Uterus (tissue), 4 donors: Measurements from ENCODE around the gene DLGAP1. TPM values are rescaled to one million over a fixed set of nuclear protein-coding genes. Genes with fewer than 3 reads are reported as not detected.

Source experiments
- DNase-seq, 2 donors: peaks; one replicate each; pipeline ENCODE4 v3.0.0-alpha.2; 2019 to 2020
- H3K27ac ChIP-seq, 2 donors: fragments of 200-600 bp; sonication (generic); 1 replicate in 1 of 2; 2 replicates in 1 of 2; pipeline ENCODE4 v1.5.1; 2016 to 2018
- H3K27me3 ChIP-seq, 2 donors: fragments of 200-600 bp; sonication (generic); one replicate each; pipeline ENCODE4 v1.5.1; 2018 to 2019; ENCODE audit warnings: control low read depth in 1 of 2
- H3K36me3 ChIP-seq, 2 donors: fragments of 200-600 bp; sonication (generic); one replicate each; pipeline ENCODE4 v1.5.1; 2019; ENCODE audit warnings: control low read depth in 1 of 2
- H3K4me1 ChIP-seq, 2 donors: fragments of 200-600 bp; sonication (generic); one replicate each; pipeline ENCODE4 v1.5.1; 2018 to 2019; ENCODE audit warnings: control low read depth in 1 of 2
- H3K4me3 ChIP-seq, 2 donors: fragments of 200-600 bp; sonication (generic); 1 replicate in 1 of 2; 2 replicates in 1 of 2; pipeline ENCODE4 v1.5.1; 2018 to 2019; ENCODE audit warnings: mild to moderate bottlenecking in 1 of 2
- H3K9me3 ChIP-seq, 2 donors: fragments of 200-600 bp; sonication (generic); one replicate each; pipeline ENCODE4 v1.5.1; 2019; ENCODE audit warnings: control low read depth in 1 of 2
- CTCF ChIP-seq, 4 experiments: fragments of 200-600 bp in 2 of 4; fragments of 450-650 bp in 2 of 4; sonication (generic) in 2 of 4; IDR thresholded peaks; one replicate each; pipeline ENCODE4 v1.5.1; 2016 to 2019; ENCODE audit warnings: antibody characterized with exemption in 4 of 4, mild to moderate bottlenecking in 2 of 4, moderate library complexity in 1 of 4
- POLR2A ChIP-seq, 2 donors: fragments of 450-650 bp; IDR thresholded peaks; one replicate each; pipeline ENCODE4 v1.6.1; 2016; ENCODE audit warnings: antibody characterized with exemption in 2 of 2, mild to moderate bottlenecking in 1 of 2, moderate library complexity in 1 of 2
- intact Hi-C: fragments of 100-400 bp; cut with DNase I; formaldehyde crosslinking; loops from one replicate; pipeline ENCODE4 v1.15.1; 2023; ENCODE audit warnings: low total_unique reads
- total RNA-seq, 4 donors: library from RNA; depleted of rRNA in 3 of 4; stranded (reverse); fragments of >200 nt in 3 of 4; gene quantifications; one replicate each; pipeline versions ENCODE4 v1.1.0 to v1.2.4, GENCODE V29; 2014 to 2023
- donor health status: DM: yes; HTN: yes; CAD: no.

The DLGAP1 gene
- total RNA-seq, 4 donors from 2014 or later, result 1.0 to 9.6 (median 3.3) TPM

- Histone ChIP-seq H3K27ac (no peak overlapping the region), H3K4me3 (no peak overlapping the region), H3K27me3 (no peaks in the 10 kb centered on the region), H3K36me3 (no peaks in the 10 kb centered on the region), H3K9me3 (no peaks in the 10 kb centered on the region), H3K4me1 (no peaks in the 10 kb centered on the region)
- TF ChIP-seq CTCF (IDR thresholded peaks at IDR 0.05) (no peak), POLR2A (IDR thresholded peaks at IDR 0.05) (no peak)
- no peak for DNase-seq
- intact Hi-C loops, result no loop called here
Measured at GRCh38 chr18:3655254-3656050, 799.7 kb downstream of the DLGAP1 start.

- Histone ChIP-seq H3K9me3 (no peaks in the 10 kb centered on the region), H3K27me3 (no peaks in the 10 kb centered on the region), H3K4me1 (no peaks in the 10 kb centered on the region), H3K27ac (no peak overlapping the region), H3K4me3 (no peak overlapping the region), H3K36me3 (no peaks in the 10 kb centered on the region)
- TF ChIP-seq POLR2A (IDR thresholded peaks at IDR 0.05) (no peak), CTCF (IDR thresholded peaks at IDR 0.05) (no peak)
- DNase-seq, result no peak
- intact Hi-C loops, result no loop called here
Measured at GRCh38 chr18:3654442-3655253, 800.5 kb downstream of the DLGAP1 start.

- intact Hi-C loops, result no loop called here
- no peak overlapping the region for H3K27ac ChIP-seq
- no peak for DNase-seq
- no peaks in the 10 kb centered on the region for H3K4me1 ChIP-seq
- H3K9me3 ChIP-seq, result no peaks in the 10 kb centered on the region
- H3K36me3 ChIP-seq, result no peaks in the 10 kb centered on the region
- TF ChIP-seq POLR2A (IDR thresholded peaks at IDR 0.05), result no peak
- H3K27me3 ChIP-seq, result no peaks in the 10 kb centered on the region
- H3K4me3 ChIP-seq, result no peak overlapping the region
Measured at GRCh38 chr18:3653851-3654441, 801.2 kb downstream of the DLGAP1 start.

- DNase-seq, result no peak
- Histone ChIP-seq H3K27ac (no peak overlapping the region), H3K27me3 (no peaks in the 10 kb centered on the region), H3K9me3 (no peaks in the 10 kb centered on the region), H3K36me3 (no peaks in the 10 kb centered on the region), H3K4me1 (no peaks in the 10 kb centered on the region), H3K4me3 (no peak overlapping the region)
- intact Hi-C loops, result no loop called here
- no peak for TF ChIP-seq POLR2A (IDR thresholded peaks at IDR 0.05)
- TF ChIP-seq CTCF (IDR thresholded peaks at IDR 0.05), result no peak
Measured at GRCh38 chr18:3653263-3653850, 801.8 kb downstream of the DLGAP1 start.

- Histone ChIP-seq H3K9me3 (no peaks in the 10 kb centered on the region), H3K27me3 (no peaks in the 10 kb centered on the region), H3K4me1 (no peaks in the 10 kb centered on the region), H3K36me3 (no peaks in the 10 kb centered on the region), H3K4me3 (no peak overlapping the region), H3K27ac (no peak overlapping the region)
- no peak for TF ChIP-seq POLR2A (IDR thresholded peaks at IDR 0.05)
- TF ChIP-seq CTCF (IDR thresholded peaks at IDR 0.05), result no peak
- intact Hi-C loops, result no loop called here
- peak in 1 of 2 donors; percentile 36 for DNase-seq
Measured at GRCh38 chr18:3652380-3653262, 802.5 kb downstream of the DLGAP1 start.
